Measurements from ENCODE around the gene SURF4.

DNA sequence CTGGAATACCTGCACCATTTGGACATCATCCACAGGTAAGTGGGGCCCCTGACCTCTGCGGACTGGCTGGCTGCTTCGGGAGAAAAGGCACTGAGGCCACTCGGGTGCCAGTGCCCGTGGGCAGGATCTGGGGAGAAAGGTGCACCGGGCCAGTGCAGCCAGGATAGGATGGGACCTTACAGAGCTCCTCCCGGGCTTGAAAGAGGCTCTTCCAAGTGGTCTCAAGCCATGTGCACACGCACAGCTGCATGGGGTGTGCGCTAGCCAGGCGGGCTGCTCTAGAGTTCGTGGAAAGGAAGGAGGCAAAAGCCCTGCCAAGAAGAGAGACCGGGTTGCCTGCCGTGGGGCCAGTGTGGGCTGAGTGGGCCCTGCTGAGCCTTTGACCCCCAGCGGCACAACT, 13.7 kb upstream of the SURF4 start:
- no peak for TF ChIP-seq EZH2 (optimal IDR thresholded peaks at IDR 0.05; ENCODE audit: low read depth, low read length)
- TF ChIP-seq, protein P1, sequence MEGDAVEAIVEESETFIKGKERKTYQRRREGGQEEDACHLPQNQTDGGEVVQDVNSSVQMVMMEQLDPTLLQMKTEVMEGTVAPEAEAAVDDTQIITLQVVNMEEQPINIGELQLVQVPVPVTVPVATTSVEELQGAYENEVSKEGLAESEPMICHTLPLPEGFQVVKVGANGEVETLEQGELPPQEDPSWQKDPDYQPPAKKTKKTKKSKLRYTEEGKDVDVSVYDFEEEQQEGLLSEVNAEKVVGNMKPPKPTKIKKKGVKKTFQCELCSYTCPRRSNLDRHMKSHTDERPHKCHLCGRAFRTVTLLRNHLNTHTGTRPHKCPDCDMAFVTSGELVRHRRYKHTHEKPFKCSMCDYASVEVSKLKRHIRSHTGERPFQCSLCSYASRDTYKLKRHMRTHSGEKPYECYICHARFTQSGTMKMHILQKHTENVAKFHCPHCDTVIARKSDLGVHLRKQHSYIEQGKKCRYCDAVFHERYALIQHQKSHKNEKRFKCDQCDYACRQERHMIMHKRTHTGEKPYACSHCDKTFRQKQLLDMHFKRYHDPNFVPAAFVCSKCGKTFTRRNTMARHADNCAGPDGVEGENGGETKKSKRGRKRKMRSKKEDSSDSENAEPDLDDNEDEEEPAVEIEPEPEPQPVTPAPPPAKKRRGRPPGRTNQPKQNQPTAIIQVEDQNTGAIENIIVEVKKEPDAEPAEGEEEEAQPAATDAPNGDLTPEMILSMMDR (IDR thresholded peaks at IDR 0.05; ENCODE audit: low read length), result no peak
- no peak for TF ChIP-seq EZH2phosphoT487 (IDR thresholded peaks at IDR 0.05; ENCODE audit: low read length)

Measured in MM.1S (cell line).